Activated CD8-positive, alpha-beta memory T cell treated with anti-CD3 and anti-CD28 coated beads, Interleukin-2, amount 50 U/mL, for 24 hours (primary cell): Measurements from ENCODE around the gene DNAJA4.

Experiments used
- DNase-seq: peaks from one replicate; pipeline ENCODE4 v3.0.0-alpha.2; 2020; ENCODE audit errors: extremely low read depth

Gene DNAJA4

DNA sequence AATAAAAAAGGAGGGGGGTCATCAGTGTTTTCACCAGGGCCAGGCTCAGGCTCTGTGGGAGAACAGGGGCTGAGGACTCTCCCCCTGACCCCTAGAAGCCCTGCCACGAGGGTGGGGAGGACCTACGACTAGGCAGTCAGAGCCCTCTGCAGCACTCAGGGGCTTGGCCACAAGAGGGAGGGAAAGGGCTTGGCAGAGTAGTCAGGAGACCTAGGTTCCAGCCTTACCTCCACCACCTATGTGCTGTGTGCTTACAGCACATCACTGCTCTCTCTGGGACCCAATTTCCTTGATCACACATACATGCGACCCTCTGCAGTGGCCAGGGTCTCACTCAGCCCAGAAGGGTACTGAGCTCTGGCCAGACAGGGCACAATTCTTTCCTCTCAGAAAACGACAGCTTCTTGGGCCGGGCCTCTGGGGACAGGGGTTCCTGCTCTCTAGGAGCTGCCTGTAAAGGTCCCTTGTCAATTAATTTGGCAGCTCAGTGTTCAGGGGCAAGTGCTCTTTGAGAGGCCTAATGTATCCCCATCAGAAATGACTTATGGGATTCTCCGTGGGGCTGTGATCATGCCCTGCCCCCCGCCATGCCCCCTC lies 51.4 kb downstream of the DNAJA4 start:
- no peak for DNase-seq

DNA sequence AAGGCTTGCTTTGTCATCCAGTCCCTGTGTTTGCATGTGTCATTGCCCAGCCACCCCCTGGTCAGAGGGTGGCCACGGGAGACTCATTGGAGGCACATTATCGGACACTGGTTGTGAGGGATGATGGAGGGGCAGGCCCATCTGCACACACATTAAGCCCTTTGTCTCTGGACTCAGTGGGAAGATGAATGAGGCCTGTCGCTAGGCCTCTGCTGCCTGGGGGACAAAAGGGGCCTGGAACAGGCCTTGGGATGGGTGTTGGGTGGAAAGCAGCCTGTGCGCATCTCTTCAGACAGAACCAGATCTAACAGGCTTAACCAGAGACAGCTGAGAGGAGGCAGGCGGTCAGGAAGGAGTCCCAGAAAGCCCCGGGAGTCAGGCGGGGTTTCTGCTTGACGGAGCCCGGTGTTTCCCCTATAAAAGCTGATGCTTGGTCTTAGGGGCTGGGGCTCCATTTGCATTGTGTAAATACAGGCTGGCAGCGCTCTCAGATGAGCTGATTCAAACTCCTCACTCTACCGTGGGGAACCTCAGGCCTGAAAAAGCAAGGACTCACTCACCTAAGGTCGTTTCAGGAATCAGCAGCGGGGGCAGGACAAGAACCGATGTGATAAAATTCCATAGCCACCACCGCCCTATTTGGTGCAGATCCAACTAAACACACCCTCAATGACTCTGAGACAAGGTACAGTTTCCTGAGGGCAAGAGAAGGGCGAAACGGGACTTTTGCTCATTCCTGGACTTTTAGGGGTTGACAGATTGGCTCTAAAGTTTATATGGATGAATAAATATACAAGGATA lies 52.1 kb downstream of the DNAJA4 start:
- DNase-seq: no peak

DNA sequence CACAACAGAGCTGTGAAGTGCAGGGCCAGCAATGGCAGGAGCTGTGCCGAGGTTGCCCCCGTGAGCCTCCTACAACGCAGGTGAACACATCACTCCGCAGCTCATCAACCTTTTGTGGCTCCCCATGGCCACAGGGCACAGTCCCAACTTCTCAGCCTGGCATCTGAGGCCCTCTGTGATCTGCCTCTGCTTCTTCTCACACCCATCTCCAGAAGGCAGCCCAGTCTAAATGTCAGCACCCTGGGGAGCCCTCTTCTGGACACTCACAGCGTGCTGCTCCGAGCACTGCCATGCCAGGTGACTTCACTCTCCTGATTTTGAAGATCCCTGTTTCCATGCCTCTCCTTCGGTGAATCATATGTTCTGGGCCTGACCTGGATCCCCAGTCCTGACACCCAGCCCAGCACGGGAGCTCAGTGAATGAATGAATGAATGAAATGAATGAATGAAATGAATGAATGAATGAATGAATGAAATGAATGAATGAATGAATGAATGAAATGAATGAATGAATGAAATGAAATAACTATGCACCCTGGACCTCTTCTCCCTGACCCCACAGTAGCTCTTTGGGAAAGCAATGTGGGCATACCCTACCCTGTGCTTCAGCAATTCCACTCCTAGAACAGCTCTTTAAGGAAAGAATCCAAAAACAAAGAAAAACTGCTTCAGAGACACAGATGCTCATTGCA lies 52.9 kb downstream of the DNAJA4 start:
- no peak for DNase-seq

DNA sequence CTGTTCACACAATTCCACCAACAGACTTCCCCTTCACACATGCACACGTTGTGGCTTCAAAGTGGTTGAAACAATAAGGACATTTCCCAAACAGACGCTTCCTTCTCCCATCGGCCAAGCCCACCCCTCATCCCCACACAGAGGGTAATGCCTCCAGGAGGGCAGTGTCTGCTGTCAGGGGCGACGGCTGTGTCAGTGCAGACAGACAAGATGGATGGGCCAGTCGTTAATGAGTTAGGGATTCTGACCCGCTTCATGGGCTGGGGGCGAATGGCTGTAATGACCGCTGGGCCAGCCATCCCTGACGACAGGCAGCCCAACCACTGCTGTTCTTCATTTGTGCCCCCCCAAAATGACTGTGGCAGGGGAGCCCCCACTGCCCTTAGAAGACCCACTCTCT lies 55.2 kb downstream of the DNAJA4 start:
- no peak for DNase-seq

DNA sequence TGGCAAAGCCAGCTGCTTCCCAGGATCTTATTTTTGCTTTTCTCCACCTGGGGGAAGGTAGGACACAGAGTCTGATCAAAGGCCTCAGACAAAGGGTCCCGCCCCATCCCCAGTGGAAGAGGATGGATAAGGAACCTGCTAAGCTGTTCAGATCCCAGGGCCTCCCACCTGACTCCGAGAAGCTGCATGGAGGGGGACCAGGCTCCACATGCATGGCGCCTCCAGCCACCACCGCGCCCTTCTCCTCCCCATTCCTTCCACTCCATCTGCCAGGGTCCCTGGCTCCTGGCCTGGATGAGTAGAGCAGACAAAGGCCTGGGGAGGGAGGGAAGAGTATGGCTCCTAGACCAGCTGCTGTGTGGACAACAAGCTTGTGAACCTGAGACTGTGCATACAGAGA lies 55.8 kb downstream of the DNAJA4 start:
- no peak for DNase-seq

DNA sequence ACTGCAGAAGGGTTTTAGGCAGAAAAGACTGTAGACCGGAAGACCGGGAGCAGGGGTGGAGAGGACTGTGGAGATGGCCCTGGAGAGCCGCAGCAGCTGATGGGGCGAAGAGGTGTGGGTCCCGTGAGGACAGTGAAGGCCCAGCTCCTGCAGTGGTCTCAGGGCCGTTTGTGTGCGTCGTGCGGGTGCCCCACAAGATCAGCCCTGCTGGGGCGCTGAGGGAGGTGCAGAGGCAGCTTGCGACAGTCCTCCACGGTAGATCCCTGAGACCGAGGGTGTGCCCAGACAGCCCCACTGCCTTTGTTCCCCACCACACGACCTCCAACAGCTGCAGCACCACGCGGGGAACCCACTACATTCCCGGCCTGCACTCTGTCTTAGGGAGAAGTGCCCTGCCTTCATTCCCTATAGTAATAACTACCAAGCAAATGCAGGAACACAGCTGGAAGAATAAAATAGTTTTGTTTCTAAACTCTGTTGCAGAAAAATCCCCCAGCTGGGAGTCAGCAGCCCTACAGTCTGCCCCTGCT lies 56.7 kb downstream of the DNAJA4 start:
- DNase-seq: no peak

DNA sequence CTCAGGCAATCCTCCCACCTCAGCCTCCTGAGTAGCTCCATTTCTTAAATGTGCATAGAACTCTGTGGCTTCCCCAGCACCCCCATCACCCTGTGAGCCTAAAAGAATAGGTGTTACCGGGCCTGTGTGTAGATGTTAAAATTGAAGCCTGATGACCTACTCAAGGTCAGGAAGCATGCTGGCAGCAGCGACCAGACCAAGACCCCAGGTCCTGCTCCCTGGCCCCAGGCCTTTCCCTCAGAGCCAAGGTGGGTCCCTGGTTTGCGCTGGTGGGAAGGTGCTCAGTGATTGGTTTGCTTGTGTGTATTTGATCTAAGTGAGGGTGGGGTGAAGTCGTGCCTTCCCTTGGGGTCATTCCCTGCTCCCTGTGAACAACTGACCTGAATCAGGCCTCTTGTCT lies 57.4 kb downstream of the DNAJA4 start:
- DNase-seq: no peak

DNA sequence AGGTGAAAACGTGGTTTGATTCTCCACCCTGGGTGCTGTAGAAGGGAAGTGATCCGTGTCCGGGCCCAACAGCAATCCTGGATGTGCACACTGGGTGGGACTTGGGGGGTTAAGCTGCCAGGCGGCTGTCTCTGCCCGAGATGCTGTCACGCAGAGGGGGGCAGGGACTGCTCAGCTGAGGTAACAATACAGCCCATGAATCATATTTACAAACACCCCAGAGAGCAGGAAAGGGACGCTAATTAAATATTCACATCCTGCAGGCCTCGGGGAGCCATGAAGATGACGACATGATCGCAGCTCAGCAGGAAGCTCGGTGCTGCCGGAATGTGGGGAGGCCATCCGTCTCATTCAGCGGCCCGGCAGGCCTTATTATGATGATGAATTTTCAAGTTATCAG lies 57.9 kb downstream of the DNAJA4 start:
- no peak for DNase-seq

DNA sequence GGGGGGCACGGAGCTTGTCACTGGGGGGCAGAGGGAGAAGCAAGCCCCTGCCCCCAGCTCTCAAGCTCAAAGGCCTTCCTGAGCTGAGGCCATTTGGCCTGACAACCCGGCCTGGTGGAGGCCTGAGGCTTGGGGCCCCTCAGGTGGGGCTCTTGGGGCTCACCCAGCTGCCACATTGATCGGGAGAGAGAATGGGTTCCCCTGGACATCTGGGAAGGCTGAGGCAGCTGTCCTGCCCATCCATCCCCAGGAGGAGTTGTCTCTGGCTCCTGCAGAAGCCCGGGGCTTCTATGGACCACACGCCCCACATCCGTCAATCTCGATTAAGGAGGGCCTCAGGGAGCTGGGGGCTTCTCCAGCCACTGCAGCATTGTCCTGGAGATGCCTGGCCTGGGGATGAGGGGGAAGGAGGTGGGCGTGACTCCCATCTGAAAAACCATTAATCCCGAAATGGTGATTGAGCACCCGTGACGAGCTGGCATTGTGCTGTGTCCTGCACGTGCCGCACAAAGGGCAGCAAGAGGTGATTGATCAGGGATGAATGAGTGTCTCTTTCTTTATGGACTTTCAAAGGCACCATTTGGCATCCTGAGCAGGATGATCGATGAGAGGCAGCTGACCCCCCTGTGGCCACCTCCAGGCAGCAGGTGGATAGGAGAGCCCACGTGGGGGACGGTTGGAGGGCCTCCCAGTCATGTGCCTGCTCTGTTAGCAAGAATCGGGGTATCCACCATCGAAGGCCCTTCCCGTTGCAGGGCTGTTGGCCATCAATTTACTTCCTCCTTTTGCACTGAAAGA lies 58.6 kb downstream of the DNAJA4 start:
- DNase-seq: no peak

DNA sequence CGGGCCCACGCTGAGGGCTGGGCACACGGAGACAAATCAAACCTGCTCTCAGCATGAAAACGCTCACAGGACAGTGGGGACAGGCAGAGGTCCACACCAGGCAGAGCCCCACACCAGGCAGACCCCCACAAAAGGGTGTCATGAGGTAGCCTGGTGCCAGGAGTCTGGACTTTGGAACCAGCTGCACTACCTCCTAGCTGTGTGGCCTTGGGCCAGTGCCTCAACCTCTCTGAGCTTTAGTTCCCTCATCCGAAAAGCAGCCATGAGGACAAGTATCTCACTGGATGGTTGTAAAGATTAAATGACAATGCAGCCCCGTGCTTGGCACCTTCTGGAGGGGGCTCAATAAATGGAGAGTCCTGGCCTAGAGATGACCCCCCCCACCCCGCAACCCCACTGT lies 59.3 kb downstream of the DNAJA4 start:
- no peak for DNase-seq

DNA sequence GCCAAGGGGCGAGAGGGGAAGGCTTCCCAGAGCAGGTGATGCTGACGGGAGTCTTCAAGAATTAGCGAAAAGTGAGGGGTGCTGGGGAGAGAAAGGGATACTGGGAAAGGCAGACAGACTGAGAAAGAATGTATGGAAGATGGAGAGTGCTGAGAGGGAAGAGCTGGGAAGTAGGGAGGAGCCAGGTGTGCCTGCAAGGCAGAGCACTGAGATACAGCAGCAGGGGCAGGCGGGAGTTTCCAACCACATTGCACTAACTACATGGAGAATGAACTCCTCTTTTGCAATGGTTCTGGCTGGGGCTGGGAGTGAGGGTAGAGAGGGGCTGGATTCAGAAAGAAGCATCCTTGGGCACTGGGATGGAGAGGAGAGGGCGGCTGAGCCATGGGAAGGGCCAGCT lies 59.8 kb downstream of the DNAJA4 start:
- DNase-seq: no peak

DNA sequence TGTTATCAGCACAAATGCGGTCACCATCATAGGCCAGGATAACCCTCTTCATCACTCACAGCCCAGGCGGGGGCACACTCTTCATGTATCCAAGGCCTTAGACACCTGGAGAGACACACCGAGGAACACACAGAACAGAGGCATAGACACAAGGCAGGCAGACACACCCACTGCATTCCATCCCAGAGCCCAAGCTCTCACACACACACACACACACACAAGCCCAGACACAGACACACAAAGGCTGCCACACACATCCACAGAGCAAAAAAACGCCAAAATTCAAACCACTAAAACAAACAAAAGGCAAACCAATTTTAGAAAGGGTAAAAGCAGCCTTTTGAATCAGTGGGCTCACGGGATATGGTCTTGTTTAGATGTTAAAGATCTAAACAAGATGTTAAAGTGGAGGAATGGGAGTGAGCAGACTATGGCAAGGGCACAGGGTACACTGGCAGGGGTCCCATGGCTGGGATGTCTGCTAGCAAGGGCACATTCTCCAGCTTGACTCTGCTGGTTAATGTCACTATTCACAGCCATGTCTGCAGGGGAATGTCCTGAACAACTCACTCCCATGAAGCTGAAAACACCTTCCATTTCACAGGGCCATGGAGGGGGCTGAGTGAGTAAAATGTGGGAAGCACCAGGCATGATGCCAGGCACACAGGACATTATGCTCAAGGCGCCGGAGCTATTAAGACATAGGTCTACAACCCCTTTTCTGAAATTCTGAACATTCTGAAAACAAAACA lies 60.9 kb downstream of the DNAJA4 start:
- DNase-seq: no peak

DNA sequence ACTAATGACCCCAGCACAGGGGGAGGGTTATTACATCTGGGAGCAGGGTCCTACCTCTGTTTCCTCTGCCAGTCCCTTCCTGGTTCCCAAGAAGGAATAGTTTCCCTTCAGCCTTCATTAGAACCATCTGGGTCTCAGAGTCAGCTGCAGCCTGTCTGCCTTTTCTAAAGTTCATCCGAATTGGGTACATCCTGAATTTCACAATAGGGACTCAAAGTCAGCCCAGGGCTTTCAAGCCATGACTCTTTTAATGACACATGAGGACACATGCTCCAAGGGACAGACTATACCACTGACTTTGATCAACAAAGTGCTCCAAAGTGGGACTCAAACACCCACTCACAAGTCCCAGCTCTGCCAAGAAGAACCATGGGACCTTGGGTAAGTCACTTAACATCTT lies 63.1 kb downstream of the DNAJA4 start:
- DNase-seq: no peak

DNA sequence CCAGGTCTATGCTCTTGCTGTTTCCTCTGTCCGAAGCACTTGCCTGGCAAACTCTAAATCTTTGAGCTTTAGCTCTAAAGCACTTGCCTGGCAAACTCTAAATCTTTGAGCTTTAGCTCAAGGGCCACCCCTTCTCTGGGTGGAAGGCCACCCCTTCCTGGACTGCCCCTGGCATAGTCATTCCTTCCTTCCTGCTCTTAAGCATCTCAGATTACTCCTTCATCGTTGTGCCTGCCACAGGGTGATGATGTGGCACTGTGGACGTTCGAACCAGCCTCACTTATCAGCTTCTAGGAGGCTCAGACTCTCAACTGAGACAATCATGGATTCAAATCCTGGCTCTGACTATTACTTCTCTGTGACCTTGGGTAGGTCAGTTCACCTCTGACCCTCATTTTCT lies 65.3 kb downstream of the DNAJA4 start:
- no peak for DNase-seq
